Stomach smooth muscle (tissue), 2 donors: ENCODE results near the gene STXBP1.

Source experiments
- H3K27ac ChIP-seq: one replicate; pipeline ENCODE4 v1.7.0; 2013; ENCODE audit warnings: mild to moderate bottlenecking, low read length, inconsistent platforms
- H3K27me3 ChIP-seq, 2 donors: one replicate each; pipeline ENCODE4 v1.7.0; 2013; ENCODE audit warnings: low read length in 2 of 2; ENCODE audit not compliant: insufficient read depth in 2 of 2, control insufficient read depth in 1 of 2
- H3K36me3 ChIP-seq, 2 donors: one replicate each; pipeline ENCODE4 v1.7.0; 2013; ENCODE audit warnings: low read length in 2 of 2; ENCODE audit not compliant: control insufficient read depth in 2 of 2, insufficient read depth in 2 of 2
- H3K4me1 ChIP-seq: one replicate; pipeline ENCODE4 v1.7.0; 2013; ENCODE audit warnings: low read length; ENCODE audit not compliant: control insufficient read depth, insufficient read depth
- H3K4me3 ChIP-seq, 2 donors: one replicate each; pipeline ENCODE4 v1.7.0; 2013; ENCODE audit warnings: low read length in 2 of 2
- H3K9ac ChIP-seq, 2 donors: one replicate each; pipeline ENCODE4 v1.7.0; 2013; ENCODE audit warnings: low read length in 2 of 2, mild to moderate bottlenecking in 1 of 2
- H3K9me3 ChIP-seq, 2 donors: one replicate each; pipeline ENCODE4 v1.7.0; 2013; ENCODE audit warnings: low read length in 2 of 2; ENCODE audit not compliant: control insufficient read depth in 2 of 2
- donor health status: healthy.
- donor health status: Pancreatic carcinoma.

Gene STXBP1

GRCh38 chr9:127707766-127708165 is 95.7 kb downstream of the STXBP1 start:
- H3K27me3 ChIP-seq = peaks cover 0 to 2% of the 10 kb centered on the region in 2 donors
- no peak overlapping the region for H3K9ac ChIP-seq
- H3K9me3 ChIP-seq = no peaks in the 10 kb centered on the region
- H3K27ac ChIP-seq = no peak overlapping the region
- no peaks in the 10 kb centered on the region for H3K36me3 ChIP-seq
- H3K4me1 ChIP-seq = no peaks in the 10 kb centered on the region
- no peak overlapping the region for H3K4me3 ChIP-seq

DNA sequence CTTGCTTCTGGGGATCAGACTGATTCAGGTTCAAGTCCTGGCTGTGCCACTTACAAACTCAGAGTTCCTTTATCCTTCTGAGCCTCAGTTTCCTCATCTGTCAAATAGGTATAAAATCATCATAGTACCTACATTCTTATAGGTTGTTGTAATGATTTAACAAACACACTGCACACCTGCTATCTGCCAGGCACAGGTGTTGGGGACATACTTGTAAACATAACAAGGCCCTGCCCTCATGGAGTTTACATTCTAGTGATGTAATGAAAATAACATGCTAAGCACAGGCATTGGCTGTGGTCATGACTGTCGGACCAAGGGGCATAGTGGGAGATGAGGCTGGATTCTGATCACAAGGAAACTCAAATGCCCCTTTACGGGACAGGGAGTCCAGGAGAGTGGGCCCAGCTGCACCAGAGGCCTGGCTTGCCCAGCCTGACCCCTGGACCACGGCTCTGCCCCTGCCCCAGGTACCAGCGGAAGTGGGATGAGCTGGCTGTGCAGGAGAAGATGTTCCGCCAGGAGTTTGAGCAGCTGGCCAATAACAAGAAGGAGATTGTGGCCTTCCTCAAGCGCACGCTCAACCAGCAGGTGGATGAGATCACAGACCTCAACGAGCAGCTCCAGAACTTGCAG is 97.0 kb downstream of the STXBP1 start:
- no peaks in the 10 kb centered on the region for H3K36me3 ChIP-seq
- no peak overlapping the region for H3K27ac ChIP-seq

GRCh38 chr9:127710204-127710783 is 98.2 kb downstream of the STXBP1 start:
- H3K27ac ChIP-seq = no peak overlapping the region
- H3K4me3 ChIP-seq = no peak overlapping the region
- no peaks in the 10 kb centered on the region for H3K36me3 ChIP-seq
- peaks cover 11% of the 10 kb centered on the region for H3K4me1 ChIP-seq
- H3K27me3 ChIP-seq = peaks cover 0 to 2% of the 10 kb centered on the region in 2 donors
- H3K9ac ChIP-seq = no peak overlapping the region
- H3K9me3 ChIP-seq = no peaks in the 10 kb centered on the region

More for the DNA sequence above, 97.0 kb downstream of the STXBP1 start:
- Histone ChIP-seq H3K4me1 (peaks cover 2% of the 10 kb centered on the region), H3K9me3 (no peaks in the 10 kb centered on the region), H3K27me3 (peaks cover 0 to 2% of the 10 kb centered on the region in 2 donors), H3K9ac (no peak overlapping the region), H3K4me3 (no peak overlapping the region)

DNA sequence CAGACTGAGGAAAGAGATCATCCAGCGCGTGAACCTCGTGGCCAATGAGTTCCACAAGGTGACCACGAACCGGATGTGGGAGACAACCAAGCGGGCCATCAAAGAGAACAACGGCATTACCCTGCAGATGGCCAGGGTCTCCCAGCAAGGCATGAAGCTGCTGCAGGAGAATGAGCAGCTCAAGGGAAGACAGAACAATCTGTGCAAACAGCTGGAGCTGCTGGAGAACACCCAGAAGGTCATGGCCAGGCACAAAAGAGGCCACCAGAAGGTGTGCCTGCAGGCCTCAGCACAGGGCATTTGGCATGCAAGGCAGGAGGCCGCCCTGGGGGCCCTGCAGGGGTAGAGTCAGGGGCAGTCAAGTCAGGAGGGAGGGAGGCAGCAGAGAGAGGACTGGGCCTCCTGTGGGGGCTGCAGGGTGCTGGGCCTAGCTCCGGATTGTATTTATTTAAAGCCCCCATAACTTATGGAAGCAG is 99.2 kb downstream of the STXBP1 start:
- no peak overlapping the region for H3K4me3 ChIP-seq
- no peaks in the 10 kb centered on the region for H3K27me3 ChIP-seq
- no peak overlapping the region for H3K27ac ChIP-seq
- no peak overlapping the region for H3K9ac ChIP-seq
- H3K36me3 ChIP-seq = no peaks in the 10 kb centered on the region
- H3K9me3 ChIP-seq = no peaks in the 10 kb centered on the region
- peaks cover 15% of the 10 kb centered on the region for H3K4me1 ChIP-seq

GRCh38 chr9:127711831-127712274 is 99.8 kb downstream of the STXBP1 start:
- Histone ChIP-seq H3K4me1 (peaks cover 18% of the 10 kb centered on the region), H3K27ac (no peak overlapping the region), H3K9me3 (no peaks in the 10 kb centered on the region), H3K9ac (no peak overlapping the region), H3K27me3 (no peaks in the 10 kb centered on the region), H3K36me3 (no peaks in the 10 kb centered on the region), H3K4me3 (no peak overlapping the region)

- no peak overlapping the region for H3K9ac ChIP-seq
- peaks cover 18% of the 10 kb centered on the region for H3K4me1 ChIP-seq
- H3K9me3 ChIP-seq = no peaks in the 10 kb centered on the region
- no peaks in the 10 kb centered on the region for H3K27me3 ChIP-seq
- no peak overlapping the region for H3K4me3 ChIP-seq
- H3K27ac ChIP-seq = no peak overlapping the region
- H3K36me3 ChIP-seq = no peaks in the 10 kb centered on the region
Measured at GRCh38 chr9:127712371-127712770, 100.3 kb downstream of the STXBP1 start.

DNA sequence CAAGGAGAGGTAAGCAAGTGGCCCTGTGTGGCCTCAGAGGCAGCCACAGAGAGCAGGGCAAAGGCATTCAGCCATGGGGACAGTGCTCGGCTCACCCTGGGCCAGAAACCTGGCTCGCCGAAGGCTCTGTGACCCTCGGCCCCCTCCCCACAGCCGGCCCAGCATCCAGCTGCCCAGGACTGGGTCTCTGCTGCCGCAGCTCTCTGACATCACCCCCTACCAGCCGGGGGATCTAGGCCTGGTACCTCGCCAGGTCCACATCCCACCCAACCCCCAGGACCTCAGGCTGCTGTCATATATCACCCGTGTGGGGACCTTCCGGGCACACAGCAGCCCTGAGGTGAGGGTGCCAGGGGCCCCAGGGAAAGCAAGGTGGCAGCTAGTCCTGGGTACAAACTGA is 100.8 kb downstream of the STXBP1 start:
- Histone ChIP-seq H3K27ac (no peak overlapping the region), H3K4me1 (peaks cover 18% of the 10 kb centered on the region), H3K36me3 (no peaks in the 10 kb centered on the region), H3K4me3 (no peak overlapping the region), H3K27me3 (no peaks in the 10 kb centered on the region), H3K9ac (no peak overlapping the region), H3K9me3 (no peaks in the 10 kb centered on the region)

GRCh38 chr9:127714020-127714750 is 102.1 kb downstream of the STXBP1 start:
- Histone ChIP-seq H3K27me3 (no peaks in the 10 kb centered on the region), H3K9ac (peak overlapping the region in 1 of 2 donors; percentile 21), H3K9me3 (no peaks in the 10 kb centered on the region), H3K4me3 (peak overlapping the region; percentile 62 to 94), H3K4me1 (peaks cover 18% of the 10 kb centered on the region), H3K36me3 (no peaks in the 10 kb centered on the region), H3K27ac (no peak overlapping the region)

- Histone ChIP-seq H3K9ac (peak overlapping the region; percentile 76 to 84), H3K4me3 (peak overlapping the region; percentile 88 to 94), H3K36me3 (no peaks in the 10 kb centered on the region), H3K27ac (peak overlapping the region; percentile 79), H3K4me1 (peaks cover 18% of the 10 kb centered on the region), H3K9me3 (no peaks in the 10 kb centered on the region), H3K27me3 (no peaks in the 10 kb centered on the region)
Measured at GRCh38 chr9:127714951-127715469, 102.9 kb downstream of the STXBP1 start.

GRCh38 chr9:127715470-127716337 is 103.6 kb downstream of the STXBP1 start, which contains the start of the genes PTRH1 and TTC16:
PTRH1 (minus strand) TSS chr9:127715663; CDS start chr9:127715639, 24 bp downstream.
TTC16 (plus strand) TSS chr9:127716079; CDS start chr9:127716146, 67 bp downstream.
- Histone ChIP-seq H3K9ac (peak within 1 kb of the TSS; percentile 78 to 84), H3K27ac (peak within 1 kb of the TSS; percentile 79), H3K9me3 (no peaks in the 10 kb centered on the region), H3K27me3 (no peaks in the 10 kb centered on the region), H3K4me3 (peak within 1 kb of the TSS; percentile 88 to 94), H3K4me1 (peaks cover 18% of the 10 kb centered on the region), H3K36me3 (no peaks in the 10 kb centered on the region)
